GM12892 (cell line): Measurements from ENCODE around the gene VCAN.

ENCODE experiments used
- POLR2A ChIP-seq: IDR thresholded peaks from 2 replicates; pipeline ENCODE4 v1.6.1; 2011; ENCODE audit warnings: low read depth, low read length, control low read depth
- POLR2AphosphoS5 ChIP-seq: IDR thresholded peaks from 2 replicates; pipeline ENCODE4 v1.6.1; 2011; ENCODE audit warnings: low read depth, low read length, control low read depth

- no peak for TF ChIP-seq POLR2A
- TF ChIP-seq POLR2AphosphoS5 = no peak
These were observed 616 bp downstream of the VCAN start for GRCh38 chr5:83472213-83472507.
